A673 (cell line): ENCODE measurements around the gene HK3. TPM values are rescaled to one million over a fixed set of nuclear protein-coding genes. Genes with fewer than 3 reads are reported as not detected.
"Not testable (repeated sequence)": the region's sequence is repeated elsewhere in the genome, so short reads cannot be mapped to it uniquely, and the experiment has no call there.

Source experiments
- BruUV-seq: library from RNA; stranded (reverse); fragments of 400-500 nt; replicated peaks from 2 replicates; lab custom pipeline; 2021; lab: Mats Ljungman, UMichigan
- CTCF ChIA-PET: fragments of 300-600 bp; sonication (Branson Sonifier 250); formaldehyde crosslinking; loops from one replicate; lab custom pipeline; 2022; ENCODE audit warnings: antibody characterized with exemption; lab: Charles Lee
- POLR2A ChIA-PET: fragments of 300-600 bp; sonication (Branson Sonifier 250); formaldehyde crosslinking; loops from one replicate; lab custom pipeline; 2022; ENCODE audit warnings: antibody characterized with exemption; ENCODE audit not compliant: low non-redundant PET; lab: Charles Lee
- DNase-seq: peaks from one replicate; pipeline ENCODE4 v3.0.0-alpha.2; 2015; ENCODE audit warnings: low spot score
- H3K27ac ChIP-seq: fragments of 200-600 bp; sonication (generic); 2 replicates; pipeline ENCODE4 v1.5.1; 2016; ENCODE audit warnings: mixed run types, low read depth, mild to moderate bottlenecking, mixed read lengths, antibody characterized with exemption, low read length; ENCODE audit not compliant: poor library complexity, severe bottlenecking
- H3K27me3 ChIP-seq: fragments of 200-600 bp; sonication (generic); replicated peaks from 2 replicates; pipeline ENCODE4 v1.6.1; 2017; ENCODE audit warnings: mixed run types, low read depth, mild to moderate bottlenecking, mixed read lengths, antibody characterized with exemption, low read length; ENCODE audit not compliant: insufficient read depth, poor library complexity
- H3K36me3 ChIP-seq: fragments of 200-600 bp; sonication (generic); 2 replicates; pipeline ENCODE4 v1.6.1; 2016; ENCODE audit warnings: mixed run types, mild to moderate bottlenecking, mixed read lengths, antibody characterized with exemption, low read length; ENCODE audit not compliant: insufficient read depth, poor library complexity, severe bottlenecking
- H3K4me1 ChIP-seq: fragments of 200-600 bp; sonication (generic); 2 replicates; pipeline ENCODE4 v1.6.1; 2017; ENCODE audit warnings: mixed run types, mild to moderate bottlenecking, mixed read lengths, antibody characterized with exemption, low read length; ENCODE audit not compliant: insufficient read depth, poor library complexity, severe bottlenecking
- H3K4me3 ChIP-seq: fragments of 200-600 bp; sonication (generic); 2 replicates; pipeline ENCODE4 v1.5.1; 2016; ENCODE audit warnings: low read depth, mixed run types, mild to moderate bottlenecking, mixed read lengths, low read length; ENCODE audit not compliant: poor library complexity, severe bottlenecking
- H3K9me3 ChIP-seq: fragments of 200-600 bp; sonication (generic); 2 replicates; pipeline ENCODE4 v1.6.1; 2016; ENCODE audit warnings: mixed run types, low read depth, mild to moderate bottlenecking, mixed read lengths, antibody characterized with exemption, low read length; ENCODE audit not compliant: poor library complexity, severe bottlenecking
- EZH2 ChIP-seq: fragments of 200-600 bp; sonication (generic); IDR thresholded peaks from 2 replicates; pipeline ENCODE4 v1.6.1; 2017; ENCODE audit warnings: borderline replicate concordance, low read depth, mild to moderate bottlenecking, mixed read lengths, antibody characterized with exemption, low read length; ENCODE audit not compliant: poor library complexity, severe bottlenecking
- intact Hi-C: fragments of 100-400 bp; cut with micrococcal nuclease; formaldehyde crosslinking; loops from one replicate; pipeline ENCODE4 v1.10.0; 2022; ENCODE audit not compliant: unreplicated experiment
- total RNA-seq: library from RNA; stranded (reverse); gene quantifications from 2 replicates; pipeline ENCODE4 v1.2.3, GENCODE V29; 2021
- TF ChIP-seq, protein P1 (sequence below): fragments of 300-800, 200-600 bp; sonication (generic); conservative IDR thresholded peaks from 2 replicates; pipeline ENCODE4 v1.5.1; 2017; ENCODE audit warnings: low read depth, mild to moderate bottlenecking, antibody characterized with exemption, low read length, moderate library complexity, mixed read lengths

HK3 gene
- total RNA-seq, 1 experiment from 2014 or later: 0.84 TPM

DNA sequence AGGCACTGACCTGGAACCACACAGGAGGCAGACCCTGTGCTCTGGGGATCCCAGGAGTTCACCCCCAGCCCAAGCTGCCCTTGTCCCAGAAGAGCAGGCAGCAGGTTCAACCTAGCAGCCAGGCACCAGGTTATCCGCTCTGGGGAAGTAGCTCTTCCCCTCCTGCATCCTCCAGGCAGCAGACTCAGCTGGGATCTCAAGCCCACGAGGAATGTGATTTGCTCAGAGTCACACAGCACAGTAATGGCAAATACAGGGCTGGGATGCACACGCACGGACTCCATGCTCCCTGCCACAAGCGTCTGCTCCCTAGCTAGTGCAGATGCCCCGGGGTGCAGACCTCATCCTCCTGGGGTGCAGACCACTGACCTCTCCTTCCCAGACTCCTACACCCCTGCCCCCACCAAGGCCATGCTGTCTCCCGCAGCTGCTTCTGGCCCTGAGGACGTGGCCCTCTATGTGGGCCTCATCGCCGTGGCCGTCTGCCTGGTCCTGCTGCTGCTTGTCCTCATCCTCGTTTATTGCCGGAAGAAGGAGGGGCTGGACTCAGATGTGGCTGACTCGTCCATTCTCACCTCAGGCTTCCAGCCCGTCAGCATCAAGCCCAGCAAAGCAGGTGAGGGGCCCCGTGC is 25.5 kb downstream of the HK3 start:
- Histone ChIP-seq H3K4me1 (no peaks in the 10 kb centered on the region), H3K4me3 (no peak overlapping the region), H3K9me3 (no peaks in the 10 kb centered on the region), H3K36me3 (no peaks in the 10 kb centered on the region), H3K27me3 (no peaks in the 10 kb centered on the region), H3K27ac (no peak overlapping the region)
- CTCF ChIA-PET: no interaction called here
- intact Hi-C loops: no loop called here
- TF ChIP-seq, protein P1, sequence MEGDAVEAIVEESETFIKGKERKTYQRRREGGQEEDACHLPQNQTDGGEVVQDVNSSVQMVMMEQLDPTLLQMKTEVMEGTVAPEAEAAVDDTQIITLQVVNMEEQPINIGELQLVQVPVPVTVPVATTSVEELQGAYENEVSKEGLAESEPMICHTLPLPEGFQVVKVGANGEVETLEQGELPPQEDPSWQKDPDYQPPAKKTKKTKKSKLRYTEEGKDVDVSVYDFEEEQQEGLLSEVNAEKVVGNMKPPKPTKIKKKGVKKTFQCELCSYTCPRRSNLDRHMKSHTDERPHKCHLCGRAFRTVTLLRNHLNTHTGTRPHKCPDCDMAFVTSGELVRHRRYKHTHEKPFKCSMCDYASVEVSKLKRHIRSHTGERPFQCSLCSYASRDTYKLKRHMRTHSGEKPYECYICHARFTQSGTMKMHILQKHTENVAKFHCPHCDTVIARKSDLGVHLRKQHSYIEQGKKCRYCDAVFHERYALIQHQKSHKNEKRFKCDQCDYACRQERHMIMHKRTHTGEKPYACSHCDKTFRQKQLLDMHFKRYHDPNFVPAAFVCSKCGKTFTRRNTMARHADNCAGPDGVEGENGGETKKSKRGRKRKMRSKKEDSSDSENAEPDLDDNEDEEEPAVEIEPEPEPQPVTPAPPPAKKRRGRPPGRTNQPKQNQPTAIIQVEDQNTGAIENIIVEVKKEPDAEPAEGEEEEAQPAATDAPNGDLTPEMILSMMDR: no peak
- no peak for TF ChIP-seq EZH2
- POLR2A ChIA-PET: no interaction called here
- BruUV-seq: no TSS peak
- DNase-seq: no peak

DNA sequence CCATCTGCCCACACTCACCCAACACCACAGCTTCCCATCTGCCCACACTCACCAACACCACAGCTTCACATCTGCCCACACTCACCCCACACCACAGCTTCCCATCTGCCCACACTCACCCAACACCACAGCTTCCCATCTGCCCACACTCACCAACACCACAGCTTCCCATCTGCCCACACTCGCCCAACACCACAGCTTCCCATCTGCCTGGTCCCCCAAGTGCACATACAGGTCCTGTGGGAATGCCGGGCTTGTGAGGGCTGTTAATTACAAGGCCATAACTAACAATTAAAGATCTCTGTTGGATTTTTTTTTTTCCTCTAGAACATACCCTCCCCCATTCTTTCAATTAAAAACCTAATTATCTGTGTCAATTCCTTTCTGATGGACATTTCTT is 26.1 kb downstream of the HK3 start:
- BruUV-seq, CTCF ChIA-PET, DNase-seq, H3K4me1 ChIP-seq, H3K27ac ChIP-seq, H3K27me3 ChIP-seq, H3K9me3 ChIP-seq, intact Hi-C loops, H3K36me3 ChIP-seq, H3K4me3 ChIP-seq: not testable (repeated sequence)
- POLR2A ChIA-PET: interaction anchor here (0.7 kb wide), 1 partner anchor 132 kb away, joined by 8 read pairs; no protein-coding TSS in a partner anchor

DNA sequence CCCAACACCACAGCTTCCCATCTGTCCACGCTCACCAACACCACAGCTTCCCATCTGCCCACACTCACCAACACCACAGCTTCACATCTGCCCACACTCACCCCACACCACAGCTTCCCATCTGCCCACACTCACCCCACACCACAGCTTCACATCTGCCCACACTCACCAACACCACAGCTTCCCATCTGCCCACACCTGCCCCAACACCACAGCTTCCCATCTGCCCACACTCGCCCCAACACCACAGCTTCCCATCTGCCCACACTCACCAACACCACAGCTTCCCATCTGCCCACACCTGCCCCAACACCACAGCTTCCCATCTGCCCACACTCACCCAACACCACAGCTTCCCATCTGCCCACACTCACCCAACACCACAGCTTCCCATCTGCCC is 26.6 kb downstream of the HK3 start:
- DNase-seq, CTCF ChIA-PET, H3K4me3 ChIP-seq, H3K9me3 ChIP-seq, H3K27ac ChIP-seq, H3K4me1 ChIP-seq, H3K27me3 ChIP-seq, BruUV-seq, intact Hi-C loops, H3K36me3 ChIP-seq: not testable (repeated sequence)
- POLR2A ChIA-PET: interaction anchor here (0.7 kb wide), 1 partner anchor 132 kb away, joined by 8 read pairs; no protein-coding TSS in a partner anchor

DNA sequence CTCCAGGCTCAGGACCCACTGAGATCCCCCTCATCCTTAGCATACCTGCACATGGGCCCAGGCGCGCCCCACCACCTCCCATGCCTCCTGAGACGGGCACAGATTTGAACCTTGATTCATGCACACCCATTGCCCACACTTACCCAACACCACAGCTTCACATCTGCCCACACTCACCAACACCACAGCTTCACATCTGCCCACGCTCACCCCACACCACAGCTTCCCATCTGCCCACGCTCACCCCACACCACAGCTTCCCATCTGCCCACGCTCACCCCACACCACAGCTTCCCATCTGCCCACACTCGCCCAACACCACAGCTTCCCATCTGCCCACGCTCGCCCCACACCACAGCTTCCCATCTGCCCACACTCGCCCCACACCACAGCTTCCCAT is 28.5 kb downstream of the HK3 start:
- DNase-seq, intact Hi-C loops, POLR2A ChIA-PET, H3K9me3 ChIP-seq, H3K27ac ChIP-seq, H3K4me3 ChIP-seq, H3K36me3 ChIP-seq, BruUV-seq, H3K4me1 ChIP-seq, H3K27me3 ChIP-seq: not testable (repeated sequence)
- CTCF ChIA-PET: interaction anchor here (0.5 kb wide), 1 partner anchor 35 kb away, joined by 4 read pairs; no protein-coding TSS in a partner anchor
